ENCODE measurements around the gene CDHR5. TPM values are rescaled to one million over a fixed set of nuclear protein-coding genes. Genes with fewer than 3 reads are reported as not detected.
A peak's percentile ranks its signal among the peaks of the same experiment; 100 is the strongest.
"Not testable (repeated sequence)": the region's sequence is repeated elsewhere in the genome, so short reads cannot be mapped to it uniquely, and the experiment has no call there.

Gene CDHR5
- total RNA-seq, 3 donors from 2014 or later, result 6.2 TPM; not detected in 2

DNA sequence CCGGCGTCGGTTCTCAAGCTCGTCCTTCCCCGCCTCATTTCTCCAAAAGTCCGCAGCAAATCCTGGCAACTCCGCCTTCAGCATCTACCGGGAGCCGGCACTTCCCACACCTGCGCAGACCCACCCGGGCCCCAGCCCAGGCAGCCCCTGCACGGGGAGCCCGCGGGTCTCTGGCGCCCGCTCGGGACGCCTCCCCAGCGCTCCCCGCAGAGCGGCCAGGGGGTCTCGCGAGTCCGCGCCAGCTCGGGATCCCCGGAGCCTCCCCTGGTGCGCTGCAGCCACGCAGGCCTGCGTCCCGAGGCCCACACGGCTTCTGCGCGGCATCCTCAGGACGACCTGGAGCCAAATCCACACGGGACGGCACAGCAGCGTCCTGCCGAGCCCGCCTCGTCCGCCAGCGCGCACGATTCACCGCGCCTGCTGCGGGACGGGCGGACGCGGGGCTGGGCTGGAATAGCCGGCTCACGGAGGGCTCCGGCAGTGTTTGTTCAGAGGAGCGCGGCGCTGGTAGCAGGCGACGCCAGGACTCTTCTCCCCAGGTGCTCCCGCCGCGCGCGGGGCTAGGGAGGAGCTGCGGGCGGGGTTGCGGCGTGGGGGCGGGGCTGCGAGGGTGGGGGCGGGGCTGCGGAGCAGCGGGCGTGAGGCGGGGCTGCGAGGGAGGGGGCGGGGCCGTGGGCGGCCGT, 49.3 kb downstream of the CDHR5 start:
- H3K9me3 ChIP-seq, result no peaks in the 10 kb centered on the region
- H3K4me1 ChIP-seq, result peaks cover 11 to 38% of the 10 kb centered on the region in 2 donors
- peak overlapping the region; percentile 7 to 48 for H3K27ac ChIP-seq
- TF ChIP-seq, protein P1, sequence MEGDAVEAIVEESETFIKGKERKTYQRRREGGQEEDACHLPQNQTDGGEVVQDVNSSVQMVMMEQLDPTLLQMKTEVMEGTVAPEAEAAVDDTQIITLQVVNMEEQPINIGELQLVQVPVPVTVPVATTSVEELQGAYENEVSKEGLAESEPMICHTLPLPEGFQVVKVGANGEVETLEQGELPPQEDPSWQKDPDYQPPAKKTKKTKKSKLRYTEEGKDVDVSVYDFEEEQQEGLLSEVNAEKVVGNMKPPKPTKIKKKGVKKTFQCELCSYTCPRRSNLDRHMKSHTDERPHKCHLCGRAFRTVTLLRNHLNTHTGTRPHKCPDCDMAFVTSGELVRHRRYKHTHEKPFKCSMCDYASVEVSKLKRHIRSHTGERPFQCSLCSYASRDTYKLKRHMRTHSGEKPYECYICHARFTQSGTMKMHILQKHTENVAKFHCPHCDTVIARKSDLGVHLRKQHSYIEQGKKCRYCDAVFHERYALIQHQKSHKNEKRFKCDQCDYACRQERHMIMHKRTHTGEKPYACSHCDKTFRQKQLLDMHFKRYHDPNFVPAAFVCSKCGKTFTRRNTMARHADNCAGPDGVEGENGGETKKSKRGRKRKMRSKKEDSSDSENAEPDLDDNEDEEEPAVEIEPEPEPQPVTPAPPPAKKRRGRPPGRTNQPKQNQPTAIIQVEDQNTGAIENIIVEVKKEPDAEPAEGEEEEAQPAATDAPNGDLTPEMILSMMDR (IDR thresholded peaks at IDR 0.05), result no peak
- peak in 2 of 3 donors; percentile 27 to 40 for TF ChIP-seq POLR2AphosphoS5 (IDR thresholded peaks at IDR 0.05)
- H3K36me3 ChIP-seq, result no peaks in the 10 kb centered on the region
- DNase-seq (ENCODE audit: low spot score in 2 of 2), result no peak
- peak overlapping the region; percentile 49 to 96 (median 86) for H3K4me3 ChIP-seq
- intact Hi-C loops (cut with DNase I; ENCODE audit: low total_unique reads), result no loop called here
- no peaks in the 10 kb centered on the region for H3K27me3 ChIP-seq

DNA sequence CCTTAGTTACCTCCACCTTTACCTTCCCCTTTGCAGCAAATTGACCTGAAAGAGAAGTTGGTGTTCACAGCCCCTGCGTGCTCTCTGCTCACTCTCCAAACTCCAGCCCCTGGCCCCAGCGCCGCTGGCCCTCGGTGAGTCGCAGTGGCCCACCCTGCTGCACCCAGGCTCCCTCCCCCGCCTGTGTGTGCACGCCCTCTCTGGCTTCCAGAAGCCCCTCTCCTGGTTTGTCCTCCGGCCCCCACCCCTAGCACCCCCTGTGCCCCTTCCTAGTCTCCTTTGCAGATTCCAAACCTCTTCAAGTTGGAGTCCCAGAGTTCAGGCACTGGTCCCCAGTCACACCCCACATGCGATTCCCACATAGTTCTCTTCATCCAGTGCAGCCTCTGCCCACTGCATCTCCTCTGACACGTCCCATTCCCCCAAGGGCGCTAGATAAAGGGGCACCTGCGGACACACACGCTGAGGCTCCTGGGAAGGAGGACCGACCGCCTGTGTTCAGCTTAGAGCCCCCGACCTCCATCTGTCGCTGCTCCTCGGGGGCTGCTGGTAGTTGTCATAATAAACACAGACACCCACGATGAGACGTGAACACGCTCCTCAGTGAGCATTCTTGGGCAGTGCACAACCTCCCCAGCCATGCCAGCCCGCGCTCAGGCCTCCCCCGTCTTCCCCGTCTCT, 50.0 kb downstream of the CDHR5 start:
- H3K4me3 ChIP-seq, result peak overlapping the region; percentile 49 to 96 (median 86)
- TF ChIP-seq, protein P1 (IDR thresholded peaks at IDR 0.05), result no peak
- TF ChIP-seq POLR2A (IDR thresholded peaks at IDR 0.05) (no peak), POLR2AphosphoS5 (IDR thresholded peaks at IDR 0.05) (no peak)
- no peaks in the 10 kb centered on the region for H3K27me3 ChIP-seq
- no peaks in the 10 kb centered on the region for H3K36me3 ChIP-seq
- peaks cover 11 to 38% of the 10 kb centered on the region in 2 donors for H3K4me1 ChIP-seq
- no peaks in the 10 kb centered on the region for H3K9me3 ChIP-seq
- intact Hi-C loops (cut with DNase I; ENCODE audit: low total_unique reads), result no loop called here
- H3K27ac ChIP-seq, result peak overlapping the region in 1 of 2 donors; percentile 48
- no peak for DNase-seq (ENCODE audit: low spot score in 2 of 2)

DNA sequence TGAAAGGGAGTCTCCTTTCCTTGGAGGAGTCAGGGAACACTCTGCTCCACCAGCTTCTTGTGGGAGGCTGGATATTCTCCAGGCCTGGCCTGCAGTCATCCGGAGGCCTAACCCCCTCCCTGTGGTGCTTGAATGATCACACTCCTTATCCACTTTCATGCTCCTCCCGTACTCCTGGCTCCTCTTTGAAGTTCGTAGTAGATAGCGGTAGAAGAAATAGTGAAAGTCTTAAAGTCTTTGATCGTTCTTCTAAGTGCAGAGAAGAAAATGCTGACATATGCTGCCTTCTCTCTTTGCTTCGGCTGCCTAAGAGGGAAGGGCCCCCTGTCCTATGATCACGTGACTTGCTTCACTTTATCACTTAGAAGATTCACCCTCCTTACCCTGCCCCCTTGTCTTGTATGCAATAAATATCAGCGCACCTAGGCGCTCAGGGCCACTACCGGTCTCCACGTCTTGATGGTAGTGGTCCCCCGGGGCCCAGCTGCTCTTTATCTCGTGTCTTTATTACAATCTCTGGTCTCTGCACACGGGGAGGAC, 50.7 kb downstream of the CDHR5 start:
- H3K27ac ChIP-seq, result not testable (repeated sequence)
- peak overlapping the region in 2 of 3 donors; percentile 11 to 86 for H3K4me3 ChIP-seq

DNA sequence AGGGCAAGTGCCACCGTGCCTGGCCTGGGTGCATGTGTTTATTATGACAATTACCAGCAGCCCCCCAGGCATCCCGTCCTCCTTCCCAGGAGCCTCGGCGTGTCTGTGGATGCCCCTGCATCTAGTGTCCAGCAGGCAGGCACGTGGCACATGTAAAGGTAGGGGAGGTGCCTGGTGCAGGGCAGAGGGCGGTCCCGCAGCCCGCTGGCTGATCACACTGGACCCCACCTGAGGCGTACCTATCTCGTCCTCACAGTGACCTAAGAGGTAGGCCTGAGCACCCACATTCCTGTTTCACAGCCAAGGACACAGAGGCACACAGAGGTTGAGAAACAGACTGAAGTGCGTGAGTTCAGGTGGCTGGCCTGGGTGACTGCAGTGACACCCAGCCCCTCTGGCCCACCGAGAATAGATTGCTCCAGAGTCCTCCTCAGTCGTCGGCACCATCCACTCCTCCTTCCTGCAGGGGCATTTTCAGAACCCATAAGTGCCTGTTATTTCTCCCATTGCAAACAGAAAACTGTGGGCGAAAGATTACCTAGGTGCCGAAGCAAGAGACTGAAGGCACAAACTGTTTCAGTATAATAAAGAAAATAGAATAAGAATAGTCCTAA, 51.5 kb downstream of the CDHR5 start:
- TF ChIP-seq, protein P1 (IDR thresholded peaks at IDR 0.05), result no peak
- TF ChIP-seq POLR2A (IDR thresholded peaks at IDR 0.05) (no peak), POLR2AphosphoS5 (IDR thresholded peaks at IDR 0.05) (no peak)
- H3K27ac ChIP-seq, result no peak overlapping the region

More for the DNA sequence above, 50.7 kb downstream of the CDHR5 start:
- DNase-seq (ENCODE audit: low spot score in 2 of 2); H3K27me3 ChIP-seq; intact Hi-C loops (cut with DNase I; ENCODE audit: low total_unique reads); H3K9me3 ChIP-seq; H3K36me3 ChIP-seq: not testable (repeated sequence)
- peaks cover 11 to 34% of the 10 kb centered on the region in 2 donors for H3K4me1 ChIP-seq

DNA sequence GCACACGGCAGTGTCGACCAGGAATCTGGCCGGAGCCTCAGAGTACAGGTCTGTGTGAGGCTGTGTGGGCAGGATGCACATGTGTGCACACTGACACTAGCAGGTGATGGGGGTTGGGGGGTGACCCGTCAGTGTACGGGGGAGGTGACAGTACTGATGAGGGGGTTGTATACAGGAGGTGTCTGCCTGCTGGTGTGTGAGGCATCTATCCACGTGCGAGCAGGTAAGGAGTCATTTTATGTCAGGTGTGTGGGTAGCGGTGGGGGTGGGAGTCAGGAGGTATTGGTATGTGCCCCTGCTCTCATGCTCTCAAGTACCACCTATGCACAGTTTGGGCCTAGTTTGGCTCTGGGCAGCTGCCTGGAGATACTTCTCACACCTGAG, 53.0 kb downstream of the CDHR5 start:
- TF ChIP-seq POLR2AphosphoS5 (IDR thresholded peaks at IDR 0.05) (no peak), POLR2A (IDR thresholded peaks at IDR 0.05) (no peak)
- TF ChIP-seq, protein P1 (IDR thresholded peaks at IDR 0.05), result no peak
- Histone ChIP-seq H3K27me3 (no peaks in the 10 kb centered on the region), H3K9me3 (no peaks in the 10 kb centered on the region), H3K4me1 (peaks cover 0 to 16% of the 10 kb centered on the region in 2 donors), H3K36me3 (no peaks in the 10 kb centered on the region), H3K4me3 (no peak overlapping the region), H3K27ac (no peak overlapping the region)
- no peak for DNase-seq (ENCODE audit: low spot score in 2 of 2)
- intact Hi-C loops (cut with DNase I; ENCODE audit: low total_unique reads), result no loop called here

More for the DNA sequence above, 51.5 kb downstream of the CDHR5 start:
- Histone ChIP-seq H3K4me3 (no peak overlapping the region), H3K27me3 (no peaks in the 10 kb centered on the region), H3K36me3 (no peaks in the 10 kb centered on the region), H3K4me1 (peaks cover 10 to 26% of the 10 kb centered on the region in 2 donors), H3K9me3 (no peaks in the 10 kb centered on the region)
- intact Hi-C loops (cut with DNase I; ENCODE audit: low total_unique reads), result no loop called here
- DNase-seq (ENCODE audit: low spot score in 2 of 2), result no peak

Measured in breast epithelium (tissue), 4 donors.